ENCODE measurements around the gene CRK. TPM values are rescaled to one million over a fixed set of nuclear protein-coding genes. Genes with fewer than 3 reads are reported as not detected.

The CRK gene
- polyA plus RNA-seq, 1 experiment, result 53.8 TPM

GRCh38 chr17:1464186-1464585 lies 8.2 kb upstream of the CRK start:
- peaks cover 36% of the 10 kb centered on the region for H3K36me3 ChIP-seq (ENCODE audit: control insufficient read depth, insufficient read depth, low read length)
- CTCF ChIA-PET, result no interaction called here
- no peak overlapping the region for H3K4me3 ChIP-seq (ENCODE audit: low read depth, low read length)
- POLR2A ChIA-PET, result no interaction called here
- DNase-seq (ENCODE audit: low read depth), result no peak
- H3K27me3 ChIP-seq (ENCODE audit: control insufficient read depth, insufficient read depth, low read length), result no peaks in the 10 kb centered on the region
- no peak for TF ChIP-seq CTCF (IDR thresholded peaks at IDR 0.05; ENCODE audit: insufficient read depth, low read depth, low read length)

- CTCF ChIA-PET, result interaction anchor here (0.9 kb wide), 1 partner anchor 97 kb away, joined by 4 read pairs; no protein-coding TSS in a partner anchor
- no peak for TF ChIP-seq CTCF (IDR thresholded peaks at IDR 0.05; ENCODE audit: insufficient read depth, low read depth, low read length)
- H3K4me3 ChIP-seq (ENCODE audit: low read depth, low read length), result no peak overlapping the region
- POLR2A ChIA-PET, result no interaction called here
- peaks cover 23% of the 10 kb centered on the region for H3K36me3 ChIP-seq (ENCODE audit: control insufficient read depth, insufficient read depth, low read length)
- DNase-seq (ENCODE audit: low read depth), result no peak
- no peaks in the 10 kb centered on the region for H3K27me3 ChIP-seq (ENCODE audit: control insufficient read depth, insufficient read depth, low read length)
Observed at GRCh38 chr17:1462164-1463112, 6.4 kb upstream of the CRK start.

- TF ChIP-seq CTCF (IDR thresholded peaks at IDR 0.05; ENCODE audit: insufficient read depth, low read depth, low read length), result no peak
- peaks cover 18% of the 10 kb centered on the region for H3K36me3 ChIP-seq (ENCODE audit: control insufficient read depth, insufficient read depth, low read length)
- ChIA-PET CTCF (interaction anchor here (1.0 kb wide), 1 partner anchor 96 kb away, joined by 3 read pairs; no protein-coding TSS in a partner anchor), POLR2A (interaction anchor here (0.6 kb wide), 1 partner anchor 18 kb away, joined by 3 read pairs; no protein-coding TSS in a partner anchor)
- H3K27me3 ChIP-seq (ENCODE audit: control insufficient read depth, insufficient read depth, low read length), result no peaks in the 10 kb centered on the region
- no peak overlapping the region for H3K4me3 ChIP-seq (ENCODE audit: low read depth, low read length)
- DNase-seq (ENCODE audit: low read depth), result no peak
Observed at GRCh38 chr17:1461198-1461944, 5.3 kb upstream of the CRK start.

GRCh38 chr17:1460233-1460632 lies 4.2 kb upstream of the CRK start:
- no peak for DNase-seq (ENCODE audit: low read depth)

More at GRCh38 chr17:1460233-1460632, 4.2 kb upstream of the CRK start:
- POLR2A ChIA-PET, result interaction anchor here (0.6 kb wide), 1 partner anchor 19 kb away, joined by 3 read pairs; no protein-coding TSS in a partner anchor
- H3K27me3 ChIP-seq (ENCODE audit: control insufficient read depth, insufficient read depth, low read length), result no peaks in the 10 kb centered on the region
- no peak overlapping the region for H3K4me3 ChIP-seq (ENCODE audit: low read depth, low read length)
- CTCF ChIA-PET, result interaction anchor here (1.6 kb wide), 2 partner anchors 55 to 95 kb away, joined by 4 to 5 read pairs; no protein-coding TSS in a partner anchor
- H3K36me3 ChIP-seq (ENCODE audit: control insufficient read depth, insufficient read depth, low read length), result peaks cover 12% of the 10 kb centered on the region
- no peak for TF ChIP-seq CTCF (IDR thresholded peaks at IDR 0.05; ENCODE audit: insufficient read depth, low read depth, low read length)

Data from BJ (cell line).